Measurements from ENCODE around the gene RAB27A. TPM values are rescaled to one million over a fixed set of nuclear protein-coding genes. Genes with fewer than 3 reads are reported as not detected.

RAB27A gene
- total RNA-seq = 6.5 and 8.7 TPM in 2 replicates

GRCh38 chr15:55289746-55290527, at the start of gene RAB27A:
Gene RAB27A, minus strand, starts transcription at chr15:55289813. Its CDS starts 54,879 bp downstream, at chr15:55234934.

GRCh38 chr15:55318588-55319494, 29.2 kb upstream of the RAB27A start, which contains the start of the genes PIGB and PIGBOS1:
Gene PIGB, plus strand, starts transcription at chr15:55319222. Its CDS starts 29 bp downstream, at chr15:55319251.
Gene PIGBOS1, minus strand, starts transcription at chr15:55319123. Its CDS starts 1,331 bp downstream, at chr15:55317792.

DNA sequence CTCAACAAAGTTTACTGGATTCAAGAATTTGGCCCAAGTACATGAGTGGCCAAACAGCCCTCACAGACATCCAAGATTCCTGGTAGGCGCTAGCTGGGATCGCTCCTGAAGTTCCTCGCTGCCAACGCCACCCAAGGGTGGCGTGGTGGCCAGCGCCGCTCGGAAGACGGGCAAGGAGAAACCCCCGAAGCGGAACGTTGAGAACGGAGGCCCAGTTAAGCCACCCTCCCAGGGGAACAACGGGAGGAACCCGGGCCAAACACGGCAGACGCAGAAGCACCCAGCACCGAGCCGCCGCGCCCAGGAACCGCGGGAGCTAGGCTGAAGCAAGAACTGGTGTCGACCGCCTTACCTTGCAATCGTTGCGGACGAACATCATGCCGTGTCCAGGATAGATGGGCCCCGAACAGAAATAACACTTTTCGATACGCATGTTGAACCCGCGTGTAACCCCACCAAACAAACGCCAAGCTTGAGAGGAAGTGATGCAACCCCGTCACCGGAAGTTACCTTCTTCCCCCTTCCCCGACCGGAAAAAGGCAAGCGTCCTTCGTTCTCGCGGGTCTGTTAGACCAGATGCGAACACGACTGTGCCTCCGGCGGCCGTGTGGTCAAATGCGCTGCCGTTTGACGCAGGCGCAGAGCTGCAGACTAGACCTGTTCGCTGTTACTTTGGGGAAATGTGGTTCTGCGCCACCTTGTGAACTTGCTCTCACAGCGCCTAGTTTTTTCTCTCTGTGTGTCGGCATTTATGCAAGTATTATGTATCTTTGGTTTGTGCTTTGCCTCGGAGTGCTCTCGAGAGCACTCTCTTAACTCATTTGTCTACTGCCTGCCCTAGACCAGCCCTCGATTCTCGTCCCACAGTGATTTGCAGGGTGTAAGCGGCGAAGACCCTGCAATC, 92.9 kb downstream of the RAB27A start, which contains the start of gene RSL24D1:
TSS of gene RSL24D1 (minus strand) at position 484 of the 904 bp plus-strand sequence. CDS start at position 433, 51 bp downstream.

Other genes starting within 250 kb of the RAB27A start
- gene RSL24D1, start 92.9 kb downstream of the RAB27A start, total RNA-seq = 112 and 120 TPM in 2 replicates
- 9.1 and 16.4 TPM in 2 replicates for gene PIGBOS1, start 29.3 kb upstream of the RAB27A start, total RNA-seq
- 8.7 and 8.8 TPM in 2 replicates for gene PIGB, start 29.4 kb upstream of the RAB27A start, total RNA-seq
- 42.9 and 58.8 TPM in 2 replicates for gene CCPG1, start 118.5 kb upstream of the RAB27A start, total RNA-seq
- 0.61 and 1.6 TPM in 2 replicates for gene PIERCE2, start 118.7 kb upstream of the RAB27A start, total RNA-seq
- 0.91 and 2.3 TPM in 2 replicates for gene DNAAF4, start 218.4 kb upstream of the RAB27A start, total RNA-seq

Data from epithelial cell of umbilical artery (primary cell).